PC-9 (cell line): ENCODE measurements around the gene FRG1.

Experiments used
- CTCF ChIP-seq: fragments of 200-600 bp; sonication (generic); conservative IDR thresholded peaks from 2 replicates; pipeline ENCODE4 v1.6.1; 2017; ENCODE audit warnings: mixed run types, antibody characterized with exemption, mild to moderate bottlenecking, moderate library complexity
- EZH2 ChIP-seq: fragments of 200-600 bp; sonication (generic); IDR thresholded peaks from 2 replicates; pipeline ENCODE4 v1.8.0; 2017; ENCODE audit warnings: antibody characterized with exemption, low read depth

- no peak for TF ChIP-seq CTCF
- TF ChIP-seq EZH2, result no peak
Measured at GRCh38 chr4:189979196-189980047, 38.8 kb downstream of the FRG1 start.
